Neuronal stem cell (in vitro differentiated cells): ENCODE data around the gene OLFML2A.

ENCODE experiments used
- DNase-seq: peaks from one replicate; pipeline ENCODE4 v3.0.0-alpha.2; 2013; ENCODE audit warnings: low spot score
- H2AFZ ChIP-seq: one replicate; pipeline ENCODE4 v1.6.1; 2013; ENCODE audit warnings: mild to moderate bottlenecking, low read length, inconsistent platforms
- H2AK5ac ChIP-seq: 2 replicates; pipeline ENCODE4 v1.6.1; 2013; ENCODE audit warnings: low read depth, mild to moderate bottlenecking, inconsistent platforms, low read length, moderate library complexity, mixed read lengths
- H2BK120ac ChIP-seq: 2 replicates; pipeline ENCODE4 v1.6.1; 2013; ENCODE audit warnings: low read depth, mild to moderate bottlenecking, inconsistent platforms, low read length, moderate library complexity, mixed read lengths
- H2BK12ac ChIP-seq: one replicate; pipeline ENCODE4 v1.6.1; 2013; ENCODE audit warnings: low read length, inconsistent platforms
- H2BK15ac ChIP-seq: 2 replicates; pipeline ENCODE4 v1.6.1; 2013; ENCODE audit warnings: mild to moderate bottlenecking, low read length, inconsistent platforms, mixed read lengths
- H2BK5ac ChIP-seq: one replicate; pipeline ENCODE4 v1.6.1; 2013; ENCODE audit warnings: inconsistent platforms, mild to moderate bottlenecking, low read length, moderate library complexity
- H3K14ac ChIP-seq: one replicate; pipeline ENCODE4 v1.6.1; 2013; ENCODE audit warnings: low read length, inconsistent platforms
- H3K18ac ChIP-seq: 2 replicates; pipeline ENCODE4 v1.6.1; 2013; ENCODE audit warnings: low read length, inconsistent platforms
- H3K23ac ChIP-seq: 2 replicates; pipeline ENCODE4 v1.6.1; 2013; ENCODE audit warnings: low read depth, mild to moderate bottlenecking, mixed read lengths, low read length, inconsistent platforms; ENCODE audit not compliant: poor library complexity
- H3K27ac ChIP-seq: replicated peaks from 3 replicates; pipeline ENCODE4 v1.5.1; 2013; ENCODE audit warnings: low read length, inconsistent platforms
- H3K27me3 ChIP-seq, 3 experiments: 2 replicates each; pipeline ENCODE4 v1.6.1; 2013; ENCODE audit warnings: low read length in 3 of 3, mild to moderate bottlenecking in 2 of 3, inconsistent platforms in 1 of 3, low read depth in 1 of 3, mixed read lengths in 1 of 3, moderate library complexity in 1 of 3; ENCODE audit not compliant: control insufficient read depth in 3 of 3, insufficient read depth in 3 of 3
- H3K36me3 ChIP-seq, 2 donors: replicated peaks in 1 of 2; 2 replicates each; pipeline ENCODE4 v1.6.1; 2013; ENCODE audit warnings: low read length in 2 of 2; ENCODE audit not compliant: control insufficient read depth in 2 of 2, insufficient read depth in 2 of 2
- H3K4ac ChIP-seq: 2 replicates; pipeline ENCODE4 v1.6.1; 2013; ENCODE audit warnings: inconsistent platforms, mild to moderate bottlenecking, low read length, moderate library complexity
- H3K4me1 ChIP-seq, 2 donors: 1 replicate in 1 of 2; 2 replicates in 1 of 2; pipeline ENCODE4 v1.6.1; 2013; ENCODE audit warnings: low read length in 2 of 2, low read depth in 1 of 2; ENCODE audit not compliant: control insufficient read depth in 2 of 2, insufficient read depth in 1 of 2
- H3K4me2 ChIP-seq: one replicate; pipeline ENCODE4 v1.6.1; 2013; ENCODE audit warnings: mild to moderate bottlenecking, low read length, inconsistent platforms; ENCODE audit not compliant: insufficient read depth, poor library complexity, severe bottlenecking
- H3K4me3 ChIP-seq, 2 donors: 2 replicates each; pipeline ENCODE4 v1.5.1; 2013; ENCODE audit warnings: low read length in 2 of 2, mild to moderate bottlenecking in 2 of 2, inconsistent platforms in 1 of 2, moderate library complexity in 1 of 2
- H3K79me1 ChIP-seq: one replicate; pipeline ENCODE4 v1.6.1; 2013; ENCODE audit warnings: low read depth, mild to moderate bottlenecking, inconsistent platforms, low read length, moderate library complexity
- H3K9ac ChIP-seq: one replicate; pipeline ENCODE4 v1.6.1; 2013; ENCODE audit warnings: mild to moderate bottlenecking, low read depth, low read length, inconsistent platforms; ENCODE audit not compliant: poor library complexity
- H3K9me3 ChIP-seq, 2 donors: replicated peaks in 1 of 2; 2 replicates each; pipeline versions ENCODE3 to v1.6.1; 2013; ENCODE audit warnings: low read length in 2 of 2, mild to moderate bottlenecking in 2 of 2, inconsistent platforms in 1 of 2, low read depth in 1 of 2, mixed read lengths in 1 of 2, moderate library complexity in 1 of 2; ENCODE audit not compliant: control insufficient read depth in 2 of 2, insufficient read depth in 1 of 2
- H4K8ac ChIP-seq: one replicate; pipeline ENCODE4 v1.6.1; 2013; ENCODE audit warnings: low read depth, mild to moderate bottlenecking, inconsistent platforms, low read length, moderate library complexity
- H4K91ac ChIP-seq: one replicate; pipeline ENCODE4 v1.6.1; 2013; ENCODE audit warnings: low read length, low read depth, mild to moderate bottlenecking, inconsistent platforms; ENCODE audit not compliant: poor library complexity
- WGBS, 2 donors: extraction: QIAGEN DNeasy Blood & Tissue Kit; methylation state at CpG; one replicate each; pipeline ENCODE4 v1.1.7; 2013; ENCODE audit warnings: missing lambda C conversion rate in 2 of 2, mixed read lengths in 1 of 2; ENCODE audit not compliant: insufficient read length in 2 of 2, insufficient replicate concordance in 1 of 2; ENCODE audit errors: extremely low coverage in 2 of 2; 5-methylcytosine and 5-hydroxymethylcytosine counted together

The OLFML2A gene

GRCh38 chr9:124761710-124762109 is 15.2 kb upstream of the OLFML2A start:
- no peaks in the 10 kb centered on the region for H3K27me3 ChIP-seq
- H4K8ac ChIP-seq = no peak overlapping the region
- H3K18ac ChIP-seq = no peak overlapping the region
- no peak overlapping the region for H3K4ac ChIP-seq
- H3K36me3 ChIP-seq = no peaks in the 10 kb centered on the region
- H2BK5ac ChIP-seq = no peak overlapping the region
- no peak overlapping the region for H3K23ac ChIP-seq
- H2BK120ac ChIP-seq = no peak overlapping the region
- H2AK5ac ChIP-seq = no peak overlapping the region
- no peak overlapping the region for H3K9ac ChIP-seq
- H3K79me1 ChIP-seq = no peaks in the 10 kb centered on the region
- H3K4me2 ChIP-seq = no peak overlapping the region
- no peak overlapping the region for H3K4me3 ChIP-seq
- no peak overlapping the region for H2BK12ac ChIP-seq
- DNase-seq = no peak
- H3K14ac ChIP-seq = no peak overlapping the region
- H3K9me3 ChIP-seq = no peaks in the 10 kb centered on the region
- no peak overlapping the region for H3K27ac ChIP-seq
- no peak overlapping the region for H2BK15ac ChIP-seq
- H4K91ac ChIP-seq = no peak overlapping the region
- H3K4me1 ChIP-seq = peaks cover 13 to 46% of the 10 kb centered on the region in 2 donors
- WGBS, 2 donors = no CpG with 5 or more reads among the region's 3 CpGs
- H2AFZ ChIP-seq = no peak overlapping the region

- no peak overlapping the region for H3K27ac ChIP-seq
- H3K4me2 ChIP-seq = no peak overlapping the region
- DNase-seq = no peak
- H3K9ac ChIP-seq = no peak overlapping the region
- no peaks in the 10 kb centered on the region for H3K36me3 ChIP-seq
- H2AK5ac ChIP-seq = no peak overlapping the region
- no CpG with 5 or more reads among the region's 3 CpGs for WGBS, 2 donors
- H3K79me1 ChIP-seq = no peaks in the 10 kb centered on the region
- H2BK15ac ChIP-seq = no peak overlapping the region
- H3K9me3 ChIP-seq = no peaks in the 10 kb centered on the region
- no peak overlapping the region for H3K4me3 ChIP-seq
- H3K4me1 ChIP-seq = peaks cover 11 to 48% of the 10 kb centered on the region in 2 donors
- no peak overlapping the region for H2BK120ac ChIP-seq
- H3K18ac ChIP-seq = no peak overlapping the region
- H4K8ac ChIP-seq = no peak overlapping the region
- no peak overlapping the region for H4K91ac ChIP-seq
- no peaks in the 10 kb centered on the region for H3K27me3 ChIP-seq
- no peak overlapping the region for H2BK12ac ChIP-seq
- no peak overlapping the region for H3K14ac ChIP-seq
- H2BK5ac ChIP-seq = no peak overlapping the region
- H2AFZ ChIP-seq = no peak overlapping the region
- H3K4ac ChIP-seq = no peak overlapping the region
- no peak overlapping the region for H3K23ac ChIP-seq
Observed at GRCh38 chr9:124762633-124763032, 14.3 kb upstream of the OLFML2A start.

- Histone ChIP-seq H3K23ac (no peak overlapping the region), H3K27me3 (no peaks in the 10 kb centered on the region), H3K27ac (no peak overlapping the region), H2BK15ac (no peak overlapping the region), H3K9me3 (no peaks in the 10 kb centered on the region), H4K91ac (no peak overlapping the region), H2BK5ac (no peak overlapping the region), H2AFZ (no peak overlapping the region), H3K36me3 (no peaks in the 10 kb centered on the region), H4K8ac (no peak overlapping the region), H3K79me1 (no peaks in the 10 kb centered on the region), H3K14ac (no peak overlapping the region), H3K4me1 (peaks cover 10 to 46% of the 10 kb centered on the region in 2 donors), H3K18ac (no peak overlapping the region), H2AK5ac (no peak overlapping the region), H3K4me2 (no peak overlapping the region), H2BK120ac (no peak overlapping the region), H3K4me3 (no peak overlapping the region), H3K9ac (no peak overlapping the region), H3K4ac (no peak overlapping the region), H2BK12ac (no peak overlapping the region)
- no peak for DNase-seq
- WGBS, 2 donors = no CpG with 5 or more reads among the region's 6 CpGs
Observed at GRCh38 chr9:124764774-124765438, 12.0 kb upstream of the OLFML2A start.

DNA sequence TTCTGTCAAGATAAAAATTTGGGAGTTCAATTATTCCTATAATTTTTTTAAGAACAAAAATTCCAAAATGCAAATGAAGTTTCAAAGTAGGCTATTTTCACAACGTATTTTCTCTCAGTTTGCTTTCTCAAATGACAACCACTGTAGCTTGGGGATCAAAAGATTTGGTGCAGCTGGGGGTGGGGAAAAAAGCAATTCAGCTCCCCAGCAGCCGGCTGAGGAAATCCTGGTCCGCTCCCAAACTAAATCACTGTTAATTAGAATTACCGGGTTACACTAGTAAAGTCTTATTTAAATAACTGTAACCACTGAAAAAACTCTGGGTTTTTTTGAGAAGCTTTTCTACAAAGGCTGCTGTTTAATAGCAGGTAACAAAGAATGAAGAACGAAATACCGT is 11.5 kb upstream of the OLFML2A start:
- no peak overlapping the region for H3K4ac ChIP-seq
- H2BK12ac ChIP-seq = no peak overlapping the region
- no peak overlapping the region for H2AK5ac ChIP-seq
- H3K18ac ChIP-seq = no peak overlapping the region
- no peak overlapping the region for H4K8ac ChIP-seq
- no peaks in the 10 kb centered on the region for H3K9me3 ChIP-seq
- H2BK5ac ChIP-seq = no peak overlapping the region
- no peak overlapping the region for H3K27ac ChIP-seq
- no peak overlapping the region for H2AFZ ChIP-seq
- no peaks in the 10 kb centered on the region for H3K27me3 ChIP-seq
- H2BK15ac ChIP-seq = no peak overlapping the region
- H3K9ac ChIP-seq = no peak overlapping the region
- no peak overlapping the region for H3K4me2 ChIP-seq
- H3K36me3 ChIP-seq = no peaks in the 10 kb centered on the region
- no peak overlapping the region for H4K91ac ChIP-seq
- peaks cover 10 to 46% of the 10 kb centered on the region in 2 donors for H3K4me1 ChIP-seq
- H2BK120ac ChIP-seq = no peak overlapping the region
- no peaks in the 10 kb centered on the region for H3K79me1 ChIP-seq
- no peak overlapping the region for H3K14ac ChIP-seq
- no peak for DNase-seq
- H3K23ac ChIP-seq = no peak overlapping the region
- H3K4me3 ChIP-seq = no peak overlapping the region
- no CpG with 5 or more reads among the region's 6 CpGs for WGBS, 2 donors
